ENCODE data around the gene ATG7. TPM values are rescaled to one million over a fixed set of nuclear protein-coding genes. Genes with fewer than 3 reads are reported as not detected.

The ATG7 gene
- total and polyA plus RNA-seq, 9 donors = 10.2 to 54.5 (median 37.4) TPM

GRCh38 chr3:11465744-11466616, 193.8 kb downstream of the ATG7 start:
- intact Hi-C loops (cut with DNase I) = no loop called here
- DNase-seq = no peak
- Histone ChIP-seq H3K4me1 (ENCODE audit: insufficient read depth) (no peaks in the 10 kb centered on the region), H3K36me3 (no peaks in the 10 kb centered on the region), H3K9me3 (no peaks in the 10 kb centered on the region), H3K4me3 (no peak overlapping the region), H3K27me3 (no peaks in the 10 kb centered on the region), H3K27ac (peak overlapping the region; percentile 5 to 44)
- TF ChIP-seq EP300 (IDR thresholded peaks at IDR 0.05) (no peak), POLR2A (IDR thresholded peaks at IDR 0.05) (no peak)
- TF ChIP-seq, protein P1, sequence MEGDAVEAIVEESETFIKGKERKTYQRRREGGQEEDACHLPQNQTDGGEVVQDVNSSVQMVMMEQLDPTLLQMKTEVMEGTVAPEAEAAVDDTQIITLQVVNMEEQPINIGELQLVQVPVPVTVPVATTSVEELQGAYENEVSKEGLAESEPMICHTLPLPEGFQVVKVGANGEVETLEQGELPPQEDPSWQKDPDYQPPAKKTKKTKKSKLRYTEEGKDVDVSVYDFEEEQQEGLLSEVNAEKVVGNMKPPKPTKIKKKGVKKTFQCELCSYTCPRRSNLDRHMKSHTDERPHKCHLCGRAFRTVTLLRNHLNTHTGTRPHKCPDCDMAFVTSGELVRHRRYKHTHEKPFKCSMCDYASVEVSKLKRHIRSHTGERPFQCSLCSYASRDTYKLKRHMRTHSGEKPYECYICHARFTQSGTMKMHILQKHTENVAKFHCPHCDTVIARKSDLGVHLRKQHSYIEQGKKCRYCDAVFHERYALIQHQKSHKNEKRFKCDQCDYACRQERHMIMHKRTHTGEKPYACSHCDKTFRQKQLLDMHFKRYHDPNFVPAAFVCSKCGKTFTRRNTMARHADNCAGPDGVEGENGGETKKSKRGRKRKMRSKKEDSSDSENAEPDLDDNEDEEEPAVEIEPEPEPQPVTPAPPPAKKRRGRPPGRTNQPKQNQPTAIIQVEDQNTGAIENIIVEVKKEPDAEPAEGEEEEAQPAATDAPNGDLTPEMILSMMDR (IDR thresholded peaks at IDR 0.05) = no peak
- WGBS, 3 donors = 57 to 75% (median 61%) methylated on average over 9 of the region's 9 CpGs

DNA sequence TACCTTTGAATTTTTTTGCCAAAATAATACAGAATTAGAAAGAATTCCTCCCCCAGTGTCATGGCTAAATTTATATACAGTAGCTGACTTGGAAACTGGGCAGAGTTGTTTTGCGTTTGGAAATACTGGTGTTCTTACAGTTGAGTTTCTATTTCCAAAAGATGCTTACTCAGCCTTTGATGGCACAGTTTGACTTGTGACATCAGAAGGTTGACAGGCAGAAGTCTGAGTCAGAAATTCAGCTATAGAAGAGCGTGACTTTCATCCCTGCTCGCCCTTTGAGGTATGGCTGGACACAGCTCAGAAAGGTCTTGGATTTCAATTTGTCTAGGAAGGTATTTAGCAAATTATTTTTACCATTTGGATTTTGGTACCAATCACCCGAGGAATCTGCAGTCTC, 195.7 kb downstream of the ATG7 start:
- no peak overlapping the region for H3K27ac ChIP-seq
- H3K4me3 ChIP-seq = no peak overlapping the region
- 84 to 91% (median 88%) methylated on average over 4 of the region's 4 CpGs for WGBS, 3 donors
- H3K36me3 ChIP-seq = no peaks in the 10 kb centered on the region
- TF ChIP-seq, protein P1 (IDR thresholded peaks at IDR 0.05) = no peak
- no peak for TF ChIP-seq EP300 (IDR thresholded peaks at IDR 0.05)
- TF ChIP-seq POLR2A (IDR thresholded peaks at IDR 0.05) = no peak
- H3K4me1 ChIP-seq (ENCODE audit: insufficient read depth) = no peaks in the 10 kb centered on the region
- DNase-seq = no peak
- intact Hi-C loops (cut with DNase I) = no loop called here
- no peaks in the 10 kb centered on the region for H3K9me3 ChIP-seq
- H3K27me3 ChIP-seq = no peaks in the 10 kb centered on the region

- WGBS, 3 donors = 83 to 90% (median 88%) methylated on average over 9 of the region's 9 CpGs
- intact Hi-C loops (cut with DNase I) = no loop called here
- TF ChIP-seq POLR2A (IDR thresholded peaks at IDR 0.05) (no peak), EP300 (IDR thresholded peaks at IDR 0.05) (no peak)
- TF ChIP-seq, protein P1 (IDR thresholded peaks at IDR 0.05) = no peak
These were observed 198.0 kb downstream of the ATG7 start for GRCh38 chr3:11470031-11470853.

GRCh38 chr3:11475324-11475723, 203.1 kb downstream of the ATG7 start:
- Histone ChIP-seq H3K36me3 (no peaks in the 10 kb centered on the region), H3K27ac (no peak overlapping the region), H3K4me1 (ENCODE audit: insufficient read depth) (peaks cover 7% of the 10 kb centered on the region), H3K4me3 (no peak overlapping the region), H3K27me3 (no peaks in the 10 kb centered on the region), H3K9me3 (no peaks in the 10 kb centered on the region)
- TF ChIP-seq, protein P1 (IDR thresholded peaks at IDR 0.05) = no peak
- TF ChIP-seq EP300 (IDR thresholded peaks at IDR 0.05) (no peak), POLR2A (IDR thresholded peaks at IDR 0.05) (no peak)
- WGBS, 3 donors = 94 to 96% (median 96%) methylated on average over 6 of the region's 6 CpGs
- no peak for DNase-seq
- intact Hi-C loops (cut with DNase I) = no loop called here

More at GRCh38 chr3:11470031-11470853, 198.0 kb downstream of the ATG7 start:
- no peak for DNase-seq
- H3K4me1 ChIP-seq (ENCODE audit: insufficient read depth) = no peaks in the 10 kb centered on the region
- H3K27ac ChIP-seq = no peak overlapping the region
- H3K9me3 ChIP-seq = no peaks in the 10 kb centered on the region
- H3K27me3 ChIP-seq = no peaks in the 10 kb centered on the region
- H3K36me3 ChIP-seq = no peaks in the 10 kb centered on the region
- no peak overlapping the region for H3K4me3 ChIP-seq
